Mucosa of descending colon (tissue), 3 donors: ENCODE measurements around the gene IMMP2L. TPM values are rescaled to one million over a fixed set of nuclear protein-coding genes. Genes with fewer than 3 reads are reported as not detected.

Source experiments
- ATAC-seq: fragments of 200-7000 bp; cut with Tn5 transposase; one replicate; pipeline ENCODE4 v1.9.1; 2020; ENCODE audit warnings: mild to moderate bottlenecking, moderate library complexity
- DNase-seq, 3 donors: peaks; one replicate each; pipeline ENCODE4 v3.0.0-alpha.2; 2020
- H3K36me3 ChIP-seq: fragments of 200-600 bp; one replicate; pipeline ENCODE4 v1.8.0; 2021; ENCODE audit warnings: low read depth, mild to moderate bottlenecking
- H3K4me1 ChIP-seq: fragments of 200-600 bp; one replicate; pipeline ENCODE4 v1.8.0; 2021; ENCODE audit warnings: low read depth, mild to moderate bottlenecking
- H3K4me3 ChIP-seq: fragments of 200-600 bp; one replicate; pipeline ENCODE4 v1.8.0; 2021; ENCODE audit warnings: mild to moderate bottlenecking
- H3K9me3 ChIP-seq: fragments of 200-600 bp; one replicate; pipeline ENCODE4 v1.8.0; 2021; ENCODE audit warnings: mild to moderate bottlenecking
- CTCF ChIP-seq: fragments of 200-600 bp; IDR thresholded peaks from one replicate; pipeline ENCODE4 v1.8.0; 2022; ENCODE audit warnings: antibody characterized with exemption, mild to moderate bottlenecking
- intact Hi-C, 2 donors: fragments of 100-400 bp; cut with DNase I in 1 of 2; cut with micrococcal nuclease in 1 of 2; formaldehyde crosslinking; loops; one replicate each; pipeline versions ENCODE4 v1.11.0 to v1.11.1; 2022; cut with DNase I, micrococcal nuclease
- total RNA-seq, 3 donors: library from RNA; stranded (reverse); fragmentation: NEBNext Ultra II Directional in 2 of 3; extraction: Animal tissue kit (Norgen Biotek cat#: 25700) in 2 of 3; gene quantifications; one replicate each; pipeline versions ENCODE4 v1.2.1 to v1.2.4, GENCODE V29; 2021 to 2023
- donor health status: DM: no; HTN: no; CAD: no; lungs with moderate emphysema.
- donor health status: DM: no; HTN: no; CAD: no.
- donor health status: DM: no; HTN: yes; CAD: no.

Gene IMMP2L
- total RNA-seq, 3 donors from 2014 or later, result 12.1 to 20.7 (median 17.7) TPM

- no peak for DNase-seq
- Histone ChIP-seq H3K4me1 (no peaks in the 10 kb centered on the region), H3K9me3 (no peaks in the 10 kb centered on the region), H3K36me3 (no peaks in the 10 kb centered on the region), H3K4me3 (no peak overlapping the region)
- no peak for TF ChIP-seq CTCF
- ATAC-seq, result no peak
- intact Hi-C loops, result loop anchor here (5.0 to 10.0 kb wide), 2 partner anchors 391 to 394 kb away; no protein-coding TSS in a partner anchor
Measured at GRCh38 chr7:111093496-111093895, 468.8 kb downstream of the IMMP2L start.

- no peak for DNase-seq
- Histone ChIP-seq H3K36me3 (no peaks in the 10 kb centered on the region), H3K4me1 (no peaks in the 10 kb centered on the region), H3K4me3 (no peak overlapping the region), H3K9me3 (no peaks in the 10 kb centered on the region)
- no peak for TF ChIP-seq CTCF
- peak; percentile 39 for ATAC-seq
- intact Hi-C loops, result loop anchor here (5.0 to 10.0 kb wide), 2 partner anchors 392 to 395 kb away; no protein-coding TSS in a partner anchor
Measured at GRCh38 chr7:111092406-111093236, 469.7 kb downstream of the IMMP2L start.

- H3K4me3 ChIP-seq, result no peak overlapping the region
- H3K36me3 ChIP-seq, result no peaks in the 10 kb centered on the region
- intact Hi-C loops, result loop anchor here (5.0 to 10.0 kb wide), 2 partner anchors 393 to 396 kb away; no protein-coding TSS in a partner anchor
- H3K9me3 ChIP-seq, result no peaks in the 10 kb centered on the region
- no peaks in the 10 kb centered on the region for H3K4me1 ChIP-seq
- DNase-seq (no peak), ATAC-seq (peak; percentile 48)
- TF ChIP-seq CTCF, result no peak
Measured at GRCh38 chr7:111091593-111092358, 470.5 kb downstream of the IMMP2L start.

GRCh38 chr7:111090846-111091245 is 471.4 kb downstream of the IMMP2L start, which contains the start of gene LRRN3:
LRRN3 (plus strand) TSS chr7:111091127; CDS start chr7:111122773, 31,646 bp downstream.
- H3K4me3 ChIP-seq, result no peak within 1 kb of the TSS
- no peaks in the 10 kb centered on the region for H3K9me3 ChIP-seq
- intact Hi-C loops, result loop anchor here (5.0 to 10.0 kb wide), 2 partner anchors 394 to 396 kb away; no protein-coding TSS in a partner anchor
- no peaks in the 10 kb centered on the region for H3K4me1 ChIP-seq
- ATAC-seq, result peak; percentile 68
- peak in 1 of 3 donors; percentile 15 for DNase-seq
- TF ChIP-seq CTCF, result no peak
- no peaks in the 10 kb centered on the region for H3K36me3 ChIP-seq

GRCh38 chr7:111089822-111090426 is 472.4 kb downstream of the IMMP2L start:
- DNase-seq, result no peak
- Histone ChIP-seq H3K4me1 (no peaks in the 10 kb centered on the region), H3K9me3 (no peaks in the 10 kb centered on the region), H3K36me3 (no peaks in the 10 kb centered on the region), H3K4me3 (no peak overlapping the region)
- peak; percentile 47 for TF ChIP-seq CTCF
- peak; percentile 62 for ATAC-seq
- intact Hi-C loops, result loop anchor here (5.0 to 10.0 kb wide), 2 partner anchors 395 to 397 kb away; no protein-coding TSS in a partner anchor
